Stimulated activated CD4-positive, alpha-beta T cell treated with anti-CD3 and anti-CD28 coated beads, TNF-alpha, amount 100 ng/mL, for 1 hour (primary cell): Measurements from ENCODE around the gene CSNK1E.

ENCODE experiments used
- DNase-seq, 3 donors: peaks; one replicate each; pipeline ENCODE4 v3.0.0-alpha.2; 2020; ENCODE audit warnings: low read depth in 3 of 3, low spot score in 1 of 3

Gene CSNK1E

GRCh38 chr22:38282397-38282796 is 34.8 kb downstream of the CSNK1E start:
- no peak for DNase-seq

- DNase-seq: no peak
Measured at GRCh38 chr22:38276166-38276565, 41.1 kb downstream of the CSNK1E start.

GRCh38 chr22:38273135-38273826 is 44.0 kb downstream of the CSNK1E start:
- DNase-seq: no peak

GRCh38 chr22:38272373-38273134 is 44.7 kb downstream of the CSNK1E start, which contains the start of gene TMEM184B:
Gene TMEM184B (minus strand): TSS chr22:38273010. CDS start chr22:38247961, 25,049 bp downstream.
- DNase-seq: peak; percentile 59 to 75 (median 72)

GRCh38 chr22:38271927-38272372 is 45.3 kb downstream of the CSNK1E start:
- DNase-seq: no peak

- no peak for DNase-seq
Measured at GRCh38 chr22:38271101-38271500, 46.1 kb downstream of the CSNK1E start.

GRCh38 chr22:38270091-38270992 is 46.9 kb downstream of the CSNK1E start:
- DNase-seq: no peak

GRCh38 chr22:38269466-38269865 is 47.8 kb downstream of the CSNK1E start:
- DNase-seq: no peak

GRCh38 chr22:38267086-38267485 is 50.1 kb downstream of the CSNK1E start:
- peak in 1 of 3 donors; percentile 24 for DNase-seq

GRCh38 chr22:38266120-38266519 is 51.1 kb downstream of the CSNK1E start:
- no peak for DNase-seq

- DNase-seq: no peak
Measured at GRCh38 chr22:38264322-38264843, 52.9 kb downstream of the CSNK1E start.

- peak in 1 of 3 donors; percentile 18 for DNase-seq
Measured at GRCh38 chr22:38262051-38262795, 55.0 kb downstream of the CSNK1E start.

GRCh38 chr22:38260761-38261681 is 56.2 kb downstream of the CSNK1E start:
- no peak for DNase-seq

- DNase-seq: no peak
Measured at GRCh38 chr22:38259370-38259769, 57.9 kb downstream of the CSNK1E start.

- DNase-seq: no peak
Measured at GRCh38 chr22:38258895-38259294, 58.3 kb downstream of the CSNK1E start.

- no peak for DNase-seq
Measured at GRCh38 chr22:38257650-38258250, 59.5 kb downstream of the CSNK1E start.

GRCh38 chr22:38257181-38257580 is 60.1 kb downstream of the CSNK1E start:
- no peak for DNase-seq

GRCh38 chr22:38255697-38256096 is 61.5 kb downstream of the CSNK1E start:
- DNase-seq: no peak

- DNase-seq: no peak
Measured at GRCh38 chr22:38251341-38251692, 65.9 kb downstream of the CSNK1E start.
